Astrocyte (in vitro differentiated cells and primary cell): ENCODE results near the gene NSRP1. TPM values are rescaled to one million over a fixed set of nuclear protein-coding genes. Genes with fewer than 3 reads are reported as not detected.
A peak's percentile ranks its signal among the peaks of the same experiment; 100 is the strongest.
"Not testable (repeated sequence)": the region's sequence is repeated elsewhere in the genome, so short reads cannot be mapped to it uniquely, and the experiment has no call there.

ENCODE experiments used
- DNase-seq: peaks from one replicate; pipeline ENCODE4 v3.0.0-alpha.2; 2010; ENCODE audit warnings: low read depth
- FAIRE-seq: peaks from 2 replicates; lab custom pipeline; 2011; peaks lifted over from hg19 to GRCh38; lab: Jason Lieb, UNC
- H2AFZ ChIP-seq: 2 replicates; pipeline ENCODE4 v1.6.0; 2012; ENCODE audit warnings: low read depth, low read length, inconsistent platforms
- H3K27ac ChIP-seq: 2 replicates; pipeline ENCODE4 v1.5.1; 2011; ENCODE audit warnings: low read depth, low read length, inconsistent platforms
- H3K27me3 ChIP-seq: 2 replicates; pipeline ENCODE4 v1.6.0; 2011; ENCODE audit warnings: low read length, inconsistent platforms; ENCODE audit not compliant: insufficient read depth
- H3K36me3 ChIP-seq: 2 replicates; pipeline ENCODE4 v1.5.1; 2011; ENCODE audit warnings: low read length, inconsistent platforms; ENCODE audit not compliant: insufficient read depth
- H3K4me1 ChIP-seq: 2 replicates; pipeline ENCODE4 v1.5.1; 2011; ENCODE audit warnings: low read length, inconsistent platforms; ENCODE audit not compliant: insufficient read depth
- H3K4me2 ChIP-seq: 2 replicates; pipeline ENCODE4 v1.6.0; 2012; ENCODE audit warnings: low read length, inconsistent platforms
- H3K4me3 ChIP-seq: 2 replicates; pipeline ENCODE4 v1.5.1; 2011; ENCODE audit warnings: low read depth, mild to moderate bottlenecking, low read length, inconsistent platforms; ENCODE audit not compliant: insufficient read depth
- H3K79me2 ChIP-seq: 2 replicates; pipeline ENCODE4 v1.6.0; 2012; ENCODE audit warnings: mild to moderate bottlenecking, low read length, inconsistent platforms; ENCODE audit not compliant: insufficient read depth
- H3K9ac ChIP-seq: 2 replicates; pipeline ENCODE4 v1.6.0; 2012; ENCODE audit warnings: mild to moderate bottlenecking, low read length, inconsistent platforms
- H3K9me3 ChIP-seq: 2 replicates; pipeline ENCODE4 v1.5.1; 2012; ENCODE audit warnings: low read depth, mild to moderate bottlenecking, low read length, inconsistent platforms; ENCODE audit not compliant: insufficient read depth
- H4K20me1 ChIP-seq: 2 replicates; pipeline ENCODE4 v1.6.0; 2012; ENCODE audit warnings: low read length, inconsistent platforms; ENCODE audit not compliant: insufficient read depth
- H3K27ac Mint-ChIP-seq: one replicate; pipeline ENCODE4 v1.8.0; 2021; ENCODE audit warnings: mild to moderate bottlenecking, mixed read lengths; ENCODE audit not compliant: unreplicated experiment
- H3K27me3 Mint-ChIP-seq: one replicate; pipeline ENCODE4 v1.8.0; 2021; ENCODE audit warnings: low read depth, mixed read lengths; ENCODE audit not compliant: unreplicated experiment
- H3K36me3 Mint-ChIP-seq: one replicate; pipeline ENCODE4 v1.8.0; 2021; ENCODE audit warnings: low read depth, mixed read lengths; ENCODE audit not compliant: unreplicated experiment
- H3K4me1 Mint-ChIP-seq: one replicate; pipeline ENCODE4 v1.8.0; 2021; ENCODE audit warnings: low read depth, mixed read lengths; ENCODE audit not compliant: unreplicated experiment
- H3K4me3 Mint-ChIP-seq: one replicate; pipeline ENCODE4 v1.8.0; 2021; ENCODE audit warnings: mild to moderate bottlenecking, moderate library complexity, mixed read lengths; ENCODE audit not compliant: unreplicated experiment
- H3K9me3 Mint-ChIP-seq: one replicate; pipeline ENCODE4 v1.8.0; 2021; ENCODE audit warnings: mild to moderate bottlenecking, mixed read lengths; ENCODE audit not compliant: unreplicated experiment
- EZH2 ChIP-seq: IDR thresholded peaks from 2 replicates; pipeline ENCODE4 v1.6.1; 2012; ENCODE audit warnings: mild to moderate bottlenecking, low read length, inconsistent platforms; ENCODE audit not compliant: insufficient read depth
- total RNA-seq: library from RNA; stranded (reverse); gene quantifications from 2 replicates; pipeline ENCODE4 v1.2.1, GENCODE V29; 2021
- TF ChIP-seq, protein P1 (sequence below): IDR thresholded peaks from 2 replicates; pipeline ENCODE4 v1.5.1; 2011; ENCODE audit warnings: low read depth, mild to moderate bottlenecking, inconsistent platforms, low read length, moderate library complexity; ENCODE audit not compliant: insufficient read depth

The NSRP1 gene
- total RNA-seq, 1 donor from 2014 or later, result 17.7 TPM

DNA sequence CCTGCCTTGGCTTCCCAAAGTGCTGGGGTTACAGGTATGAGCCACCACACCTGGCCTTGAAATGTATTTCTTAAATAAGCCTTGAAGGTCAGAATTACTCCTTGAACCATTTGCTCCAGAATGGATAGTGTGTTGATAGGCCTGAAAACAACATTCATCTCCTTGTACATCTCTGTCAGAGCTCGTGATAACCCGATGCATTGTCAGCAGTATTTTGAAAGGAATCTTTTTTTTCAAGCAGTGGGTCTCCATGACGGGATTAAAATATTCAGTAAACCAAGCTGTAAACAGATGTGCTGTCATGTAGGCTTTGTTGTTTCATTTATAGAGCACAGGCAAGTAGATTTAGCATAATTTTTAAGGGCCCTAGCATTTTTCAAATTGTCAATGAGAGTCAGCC, 16.6 kb downstream of the NSRP1 start:
- Mint-ChIP-seq H3K9me3 (no peaks in the 10 kb centered on the region), H3K4me3 (no peak overlapping the region), H3K4me1 (no peaks in the 10 kb centered on the region), H3K36me3 (peaks cover 4% of the 10 kb centered on the region), H3K27me3 (no peaks in the 10 kb centered on the region), H3K27ac (no peak overlapping the region)
- Histone ChIP-seq H3K36me3 (peaks cover 24% of the 10 kb centered on the region), H3K4me2 (no peak overlapping the region), H3K9me3 (no peaks in the 10 kb centered on the region), H3K4me1 (no peaks in the 10 kb centered on the region), H3K4me3 (no peak overlapping the region), H3K9ac (no peak overlapping the region), H4K20me1 (peaks cover 28% of the 10 kb centered on the region), H3K79me2 (peaks cover 87% of the 10 kb centered on the region), H3K27me3 (no peaks in the 10 kb centered on the region), H2AFZ (no peak overlapping the region), H3K27ac (no peak overlapping the region)
- no peak for FAIRE-seq
- DNase-seq, result no peak
- TF ChIP-seq, protein P1, sequence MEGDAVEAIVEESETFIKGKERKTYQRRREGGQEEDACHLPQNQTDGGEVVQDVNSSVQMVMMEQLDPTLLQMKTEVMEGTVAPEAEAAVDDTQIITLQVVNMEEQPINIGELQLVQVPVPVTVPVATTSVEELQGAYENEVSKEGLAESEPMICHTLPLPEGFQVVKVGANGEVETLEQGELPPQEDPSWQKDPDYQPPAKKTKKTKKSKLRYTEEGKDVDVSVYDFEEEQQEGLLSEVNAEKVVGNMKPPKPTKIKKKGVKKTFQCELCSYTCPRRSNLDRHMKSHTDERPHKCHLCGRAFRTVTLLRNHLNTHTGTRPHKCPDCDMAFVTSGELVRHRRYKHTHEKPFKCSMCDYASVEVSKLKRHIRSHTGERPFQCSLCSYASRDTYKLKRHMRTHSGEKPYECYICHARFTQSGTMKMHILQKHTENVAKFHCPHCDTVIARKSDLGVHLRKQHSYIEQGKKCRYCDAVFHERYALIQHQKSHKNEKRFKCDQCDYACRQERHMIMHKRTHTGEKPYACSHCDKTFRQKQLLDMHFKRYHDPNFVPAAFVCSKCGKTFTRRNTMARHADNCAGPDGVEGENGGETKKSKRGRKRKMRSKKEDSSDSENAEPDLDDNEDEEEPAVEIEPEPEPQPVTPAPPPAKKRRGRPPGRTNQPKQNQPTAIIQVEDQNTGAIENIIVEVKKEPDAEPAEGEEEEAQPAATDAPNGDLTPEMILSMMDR, result no peak
- TF ChIP-seq EZH2, result no peak

DNA sequence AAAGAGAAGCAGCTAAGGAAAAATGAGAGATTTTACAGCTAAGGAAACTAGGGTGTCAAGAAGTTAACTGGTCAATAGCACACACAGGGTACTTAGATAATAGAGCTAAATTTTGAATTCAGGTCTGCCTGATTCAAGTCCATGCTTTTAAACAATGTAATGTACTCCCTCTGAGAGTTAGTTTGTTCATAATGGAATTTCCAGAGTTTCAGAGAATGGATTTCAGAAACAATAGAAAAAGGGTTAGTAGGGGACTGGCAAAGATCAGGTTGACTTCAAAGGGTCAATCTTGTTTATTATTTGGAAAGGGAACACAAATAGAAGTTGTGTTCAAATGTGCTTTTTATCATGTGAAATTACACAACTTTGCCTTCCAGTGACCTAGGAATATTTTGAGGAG, 17.9 kb downstream of the NSRP1 start:
- peaks cover 27% of the 10 kb centered on the region for H3K36me3 ChIP-seq
- H3K27me3 Mint-ChIP-seq, result no peaks in the 10 kb centered on the region

DNA sequence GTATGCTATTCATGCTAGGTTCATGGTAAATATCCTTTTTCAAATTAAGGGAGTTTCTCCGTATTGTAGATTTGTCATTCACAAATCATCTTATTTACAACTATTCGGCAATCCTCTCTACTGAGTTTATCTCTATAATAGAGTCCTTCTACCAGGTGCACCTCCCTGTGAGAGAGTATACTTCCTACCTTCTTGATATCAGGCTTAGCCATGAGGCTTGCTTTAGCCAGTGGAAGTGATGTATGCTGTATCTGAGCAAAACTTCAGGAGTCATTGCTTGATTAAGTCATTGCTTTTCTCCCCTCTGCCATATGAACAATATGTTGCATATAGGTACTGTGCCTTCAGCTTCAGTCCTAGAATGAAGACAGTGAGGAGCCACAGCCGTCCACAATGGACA, 20.5 kb downstream of the NSRP1 start:
- Histone ChIP-seq H3K79me2 (peaks cover 88% of the 10 kb centered on the region), H3K9me3 (no peaks in the 10 kb centered on the region), H3K4me1 (no peaks in the 10 kb centered on the region), H3K9ac (no peak overlapping the region), H3K36me3 (peaks cover 22% of the 10 kb centered on the region), H2AFZ (no peak overlapping the region), H3K4me2 (no peak overlapping the region), H4K20me1 (peaks cover 43% of the 10 kb centered on the region), H3K27me3 (no peaks in the 10 kb centered on the region), H3K4me3 (no peak overlapping the region), H3K27ac (no peak overlapping the region)
- Mint-ChIP-seq H3K36me3 (peaks cover 8% of the 10 kb centered on the region), H3K27ac (no peak overlapping the region), H3K27me3 (no peaks in the 10 kb centered on the region), H3K4me1 (no peaks in the 10 kb centered on the region), H3K9me3 (no peaks in the 10 kb centered on the region), H3K4me3 (no peak overlapping the region)
- FAIRE-seq (no peak), DNase-seq (no peak)
- TF ChIP-seq, protein P1, result no peak
- TF ChIP-seq EZH2, result no peak

More for the DNA sequence above, 17.9 kb downstream of the NSRP1 start:
- no peaks in the 10 kb centered on the region for H3K9me3 ChIP-seq
- H3K27ac Mint-ChIP-seq, result no peak overlapping the region
- H3K36me3 Mint-ChIP-seq, result peaks cover 8% of the 10 kb centered on the region
- no peak overlapping the region for H3K4me2 ChIP-seq
- H3K4me3 Mint-ChIP-seq, result no peak overlapping the region
- FAIRE-seq, result peak; percentile 29
- no peak overlapping the region for H3K27ac ChIP-seq
- H3K27me3 ChIP-seq, result no peaks in the 10 kb centered on the region
- no peak overlapping the region for H2AFZ ChIP-seq
- no peaks in the 10 kb centered on the region for H3K4me1 Mint-ChIP-seq
- H4K20me1 ChIP-seq, result peaks cover 33% of the 10 kb centered on the region
- no peak for DNase-seq
- no peak overlapping the region for H3K4me3 ChIP-seq
- TF ChIP-seq EZH2, result no peak
- TF ChIP-seq, protein P1, result no peak
- no peaks in the 10 kb centered on the region for H3K9me3 Mint-ChIP-seq
- H3K4me1 ChIP-seq, result no peaks in the 10 kb centered on the region
- H3K79me2 ChIP-seq, result peaks cover 85% of the 10 kb centered on the region
- no peak overlapping the region for H3K9ac ChIP-seq

DNA sequence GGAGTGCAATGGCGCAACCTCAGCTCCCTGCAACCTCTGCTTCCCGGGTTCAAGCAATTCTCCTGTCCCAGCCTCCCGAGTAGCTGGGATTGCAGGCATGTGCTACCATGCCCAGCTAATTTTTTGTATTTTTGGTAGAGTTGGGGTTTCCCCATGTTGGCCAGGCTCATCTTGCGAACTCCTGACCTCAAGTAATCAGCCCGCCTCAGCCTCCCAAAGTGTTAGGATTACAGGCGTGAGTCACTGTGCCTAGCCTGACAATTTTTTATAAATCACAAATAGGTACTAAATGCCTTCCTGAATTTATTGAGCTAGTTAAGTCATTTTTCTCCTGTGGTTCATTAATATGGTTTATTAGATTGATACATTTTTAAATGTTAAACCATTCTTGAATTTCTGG, 31.2 kb downstream of the NSRP1 start:
- H3K4me1 Mint-ChIP-seq, H3K4me1 ChIP-seq, H3K4me2 ChIP-seq, H3K36me3 Mint-ChIP-seq, FAIRE-seq, H3K27me3 Mint-ChIP-seq, H3K4me3 Mint-ChIP-seq, H3K27me3 ChIP-seq, H3K4me3 ChIP-seq, H3K27ac Mint-ChIP-seq, H3K27ac ChIP-seq, H3K9me3 Mint-ChIP-seq, H3K36me3 ChIP-seq, H2AFZ ChIP-seq, H3K9ac ChIP-seq, H3K9me3 ChIP-seq: not testable (repeated sequence)
- Histone ChIP-seq H4K20me1 (peaks cover 37% of the 10 kb centered on the region), H3K79me2 (peaks cover 80% of the 10 kb centered on the region)
- DNase-seq, result peak; percentile 8
